IPS-NIHi7 (cell line): ENCODE results near the gene TCERG1L.
"Not testable (repeated sequence)": the region's sequence is repeated elsewhere in the genome, so short reads cannot be mapped to it uniquely, and the experiment has no call there.

Experiments used
- DNase-seq: peaks from one replicate; pipeline ENCODE4 v3.0.0; 2012; ENCODE audit warnings: mixed read lengths; ENCODE audit errors: extremely low spot score

TCERG1L gene

DNA sequence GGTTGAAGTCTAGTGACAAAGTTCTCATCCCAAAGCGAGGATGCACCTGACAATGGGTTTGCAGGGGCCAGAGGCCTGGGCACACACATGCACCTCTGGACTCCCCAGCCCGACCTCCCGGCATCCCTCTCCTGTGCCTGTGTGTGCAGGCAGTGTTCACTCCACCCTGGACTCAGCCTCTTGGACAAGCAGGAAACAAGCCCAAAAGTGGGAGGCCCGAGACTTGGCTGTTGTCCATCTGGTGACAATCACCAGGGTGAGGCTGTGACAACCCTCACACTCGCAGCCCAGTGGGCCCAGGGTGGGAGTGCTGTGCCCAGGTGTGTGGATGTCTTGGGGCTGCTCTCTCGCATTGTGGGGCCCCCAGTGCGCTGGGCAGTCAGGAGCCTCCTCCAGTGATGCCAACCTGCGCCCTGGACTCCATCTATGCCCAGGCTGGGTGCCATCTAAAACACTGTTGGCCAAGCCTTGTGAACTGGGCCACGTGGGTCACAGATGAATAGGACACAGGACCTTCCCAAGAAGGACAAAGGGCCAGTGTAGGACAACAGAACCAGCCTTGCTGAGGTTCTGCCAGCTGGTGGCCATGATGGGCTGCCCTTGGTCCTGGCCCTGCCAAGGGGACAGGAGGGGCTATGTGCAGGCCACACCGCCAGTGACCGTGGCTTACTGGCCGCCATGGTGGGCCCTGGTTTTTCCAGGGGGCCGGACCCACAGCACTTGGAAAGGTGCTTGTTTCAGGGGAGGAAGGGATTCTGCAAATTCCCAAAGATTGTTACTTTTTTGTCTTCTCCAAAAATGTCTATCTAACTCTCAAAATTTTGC lies 144.3 kb downstream of the TCERG1L start:
- no peak for DNase-seq

DNA sequence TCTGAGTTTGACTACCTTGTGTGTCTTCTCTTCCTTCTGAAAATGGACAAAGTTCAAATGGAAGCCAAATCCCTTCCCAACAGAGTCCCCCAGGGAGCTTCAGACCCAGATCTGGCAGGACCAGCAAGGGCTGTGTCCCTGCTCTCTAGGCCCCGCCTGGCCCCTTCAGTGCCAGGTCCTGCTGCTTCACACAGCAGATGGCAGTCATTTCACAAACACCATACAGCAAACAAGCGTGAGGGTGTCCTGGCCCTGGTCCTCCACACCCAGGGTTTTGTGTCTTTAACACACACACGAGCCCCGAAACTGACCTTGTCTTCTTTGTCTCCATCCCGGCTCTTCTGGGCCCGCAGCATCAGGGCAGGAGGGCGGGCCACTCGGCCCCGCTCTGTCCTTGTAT lies 145.0 kb downstream of the TCERG1L start:
- DNase-seq = no peak

DNA sequence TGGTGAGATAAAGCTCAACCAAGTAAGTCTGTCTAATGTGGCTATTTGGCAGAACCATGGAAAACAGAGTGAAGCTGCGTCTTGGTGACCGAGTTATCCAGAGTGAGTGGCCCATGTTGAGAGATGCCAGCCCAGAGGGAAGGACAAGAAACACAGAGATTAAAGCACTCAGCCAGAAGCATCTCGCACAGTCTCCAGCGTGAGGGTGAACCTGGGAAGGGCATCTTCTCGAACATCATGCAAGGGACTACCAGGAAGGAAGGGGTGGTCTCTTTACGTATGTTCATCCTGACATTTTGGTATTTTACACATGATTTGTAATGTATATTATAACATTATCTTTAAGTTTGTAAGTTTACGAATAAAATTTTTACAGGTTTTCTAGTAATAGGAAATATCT lies 146.4 kb downstream of the TCERG1L start:
- DNase-seq = no peak

DNA sequence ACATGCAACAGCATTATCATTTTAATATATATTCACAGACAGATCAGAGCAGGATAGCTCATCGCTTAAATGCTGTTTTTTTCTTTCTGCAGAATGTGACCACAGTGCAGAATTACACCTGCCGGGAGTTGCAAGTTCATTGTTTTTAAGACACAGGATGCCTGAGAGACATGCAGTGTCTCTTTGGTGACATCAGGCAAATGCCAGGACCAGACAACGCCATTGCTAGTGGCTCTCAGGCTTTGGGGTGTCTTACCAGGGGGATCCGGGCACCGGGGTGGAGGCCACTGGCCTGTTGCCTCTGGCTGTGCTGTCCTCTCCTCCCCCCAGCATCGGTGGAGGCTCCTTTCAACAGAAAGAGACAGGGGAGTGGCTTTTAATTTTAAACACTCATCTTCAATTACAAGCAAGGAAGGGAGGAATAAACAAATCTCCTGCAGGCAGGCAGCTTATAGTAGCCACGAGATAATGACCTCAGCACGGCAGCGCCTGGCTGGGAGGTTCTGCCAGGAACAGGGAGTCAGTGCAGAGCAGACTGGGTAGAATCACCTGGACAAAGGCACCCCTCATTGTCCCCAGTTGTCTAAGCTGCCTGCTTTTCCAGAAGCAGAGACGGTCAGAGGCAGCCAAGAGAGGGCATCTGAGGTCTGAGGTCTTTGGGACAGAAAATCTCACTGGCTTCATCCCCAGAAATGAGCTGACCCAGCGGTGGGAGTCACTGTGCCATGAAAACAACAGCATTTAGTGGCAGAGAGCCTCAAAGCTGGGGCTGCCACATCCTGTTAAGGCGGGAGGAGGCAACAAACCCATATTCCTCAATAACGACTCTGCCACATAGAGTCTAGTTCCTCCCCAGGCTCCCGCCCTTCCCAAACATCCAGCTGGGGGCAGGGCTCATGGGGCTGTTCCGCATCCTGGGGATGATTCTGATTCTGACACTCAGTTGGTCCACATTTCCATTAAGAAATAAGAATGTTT lies 148.4 kb downstream of the TCERG1L start:
- DNase-seq = no peak

DNA sequence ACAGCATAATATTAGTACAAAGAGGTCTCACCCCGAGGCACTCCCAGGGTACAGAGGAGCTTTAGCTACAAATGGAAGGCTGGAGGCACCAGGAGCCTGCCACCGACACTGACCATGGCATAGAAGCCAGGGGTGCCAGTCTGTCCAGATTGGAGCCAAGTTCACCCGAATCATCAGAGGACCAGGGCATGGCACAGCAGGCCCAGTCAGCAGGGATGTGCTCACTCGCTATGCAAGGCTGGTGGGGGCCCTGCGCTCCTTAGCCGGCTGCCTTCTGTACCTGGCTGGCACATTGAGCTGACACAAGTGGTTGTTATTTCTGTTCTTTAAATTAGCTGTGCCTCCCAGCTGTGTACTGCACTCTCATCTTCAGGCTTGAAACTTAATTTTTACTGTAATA lies 149.3 kb downstream of the TCERG1L start:
- DNase-seq = no peak

DNA sequence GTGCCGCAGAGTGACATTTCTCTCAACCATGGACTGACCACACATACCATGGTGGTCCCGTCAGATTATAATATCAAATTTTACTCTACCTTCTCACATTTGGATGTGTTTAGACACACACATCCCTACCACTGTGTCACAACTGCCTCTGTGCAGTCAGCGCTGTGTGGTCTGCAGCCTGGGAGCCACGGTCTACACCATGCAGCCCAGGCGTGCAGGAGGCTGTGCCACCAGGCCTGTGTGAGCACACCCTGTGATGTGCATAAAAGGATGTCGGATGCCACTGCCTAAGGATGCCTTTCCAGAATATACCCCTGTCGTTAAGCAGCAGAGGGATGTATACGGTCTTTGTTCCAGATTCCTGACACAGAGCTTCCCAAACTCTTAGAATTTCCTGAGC lies 150.4 kb downstream of the TCERG1L start:
- no peak for DNase-seq

DNA sequence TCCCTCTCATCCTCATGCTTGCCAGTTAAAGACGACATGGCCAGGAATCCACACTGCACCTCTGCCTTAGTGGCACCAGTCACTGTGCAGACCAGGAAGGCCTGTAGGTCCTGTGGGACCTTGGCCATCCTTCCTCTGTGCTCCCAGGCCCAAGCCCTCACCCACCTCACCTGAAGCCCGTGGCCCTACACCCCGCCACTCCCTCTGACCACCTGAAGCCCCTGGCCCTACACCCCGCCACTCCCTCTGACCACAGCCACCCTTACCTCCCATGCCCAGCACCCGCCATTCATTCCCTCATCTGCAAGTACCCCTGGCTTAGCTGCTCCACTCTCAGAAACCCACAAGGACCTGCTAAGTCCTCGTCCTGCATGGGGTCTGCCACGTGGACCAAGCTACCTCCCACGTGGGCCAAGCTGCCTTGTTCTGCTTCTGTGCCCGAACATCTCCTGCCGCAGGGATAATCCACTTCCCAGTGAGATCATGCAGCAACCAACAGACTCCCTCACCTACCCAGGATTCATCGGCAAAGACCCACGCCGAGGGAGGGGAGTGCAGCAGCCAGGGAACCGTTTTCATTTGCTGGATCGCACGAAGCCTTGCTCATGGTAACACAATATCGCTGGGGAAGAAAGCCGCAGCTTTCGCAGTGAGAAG lies 151.2 kb downstream of the TCERG1L start:
- no peak for DNase-seq

- no peak for DNase-seq
These were observed 151.8 kb downstream of the TCERG1L start for GRCh38 chr10:131159771-131160170.

DNA sequence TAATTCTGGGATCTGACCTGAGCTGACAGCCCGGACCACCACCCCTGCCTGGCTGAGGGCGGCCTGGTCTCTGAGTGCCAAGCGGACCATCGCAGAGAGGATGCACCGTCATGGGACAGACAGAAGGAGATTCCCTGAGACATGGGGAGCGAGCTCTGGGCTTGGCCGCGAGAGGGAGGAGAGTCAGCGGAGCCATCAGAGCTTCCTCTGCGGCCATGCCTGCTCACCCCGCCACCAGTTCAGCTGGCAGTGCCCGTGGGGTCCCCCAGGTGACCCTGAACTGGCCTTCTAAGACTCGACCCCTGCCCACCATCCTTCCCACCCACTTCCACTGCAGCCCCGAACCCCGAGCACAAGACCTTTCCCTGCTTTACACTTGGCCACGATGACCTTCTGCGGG lies 152.8 kb downstream of the TCERG1L start:
- no peak for DNase-seq

- DNase-seq = no peak
These were observed 153.6 kb downstream of the TCERG1L start for GRCh38 chr10:131157899-131158298.

GRCh38 chr10:131155876-131156230 lies 155.7 kb downstream of the TCERG1L start:
- no peak for DNase-seq

- DNase-seq = no peak
These were observed 156.2 kb downstream of the TCERG1L start for GRCh38 chr10:131155218-131155875.

GRCh38 chr10:131154306-131155025 lies 157.1 kb downstream of the TCERG1L start:
- DNase-seq = no peak

- not testable (repeated sequence) for DNase-seq
These were observed 159.1 kb downstream of the TCERG1L start for GRCh38 chr10:131152456-131152855.

DNA sequence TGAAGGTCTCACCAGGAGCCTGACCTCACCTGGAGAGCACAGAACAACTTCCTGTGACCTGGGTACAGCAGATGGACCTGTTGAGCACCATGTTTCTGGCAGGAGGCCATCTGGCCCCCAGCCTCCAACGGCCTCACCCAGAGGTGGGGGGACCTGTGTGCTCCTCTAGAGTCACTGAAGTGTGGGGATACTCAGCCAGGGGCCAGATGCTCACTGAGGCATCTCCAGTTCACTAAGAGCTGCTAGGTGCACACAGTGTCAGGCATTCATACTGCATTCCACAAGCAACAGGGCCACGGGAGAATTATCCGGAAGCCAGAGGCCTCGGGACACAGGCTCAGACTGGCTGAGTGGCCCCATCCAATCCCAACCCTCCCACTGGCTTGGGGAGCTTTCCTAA lies 161.4 kb downstream of the TCERG1L start:
- no peak for DNase-seq

DNA sequence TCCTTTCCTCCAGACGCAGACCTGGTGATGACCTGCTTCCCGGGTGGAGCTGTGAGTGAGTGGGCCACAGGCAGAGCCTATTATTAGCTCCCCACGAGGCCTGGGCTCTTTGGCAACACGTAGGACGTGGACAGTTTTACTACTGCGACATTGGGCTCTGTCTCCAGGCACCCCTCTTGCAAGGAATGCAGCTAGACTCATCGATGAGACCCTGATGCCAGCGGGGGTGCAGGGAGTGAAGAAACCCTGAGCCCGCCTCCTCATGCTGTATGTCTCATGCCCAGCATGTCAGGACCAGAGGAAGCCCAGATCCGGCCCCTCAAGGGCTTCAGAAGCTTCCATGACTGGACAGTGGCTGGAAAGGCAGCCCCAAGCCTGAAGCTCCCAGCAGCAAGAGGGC lies 161.9 kb downstream of the TCERG1L start:
- no peak for DNase-seq

DNA sequence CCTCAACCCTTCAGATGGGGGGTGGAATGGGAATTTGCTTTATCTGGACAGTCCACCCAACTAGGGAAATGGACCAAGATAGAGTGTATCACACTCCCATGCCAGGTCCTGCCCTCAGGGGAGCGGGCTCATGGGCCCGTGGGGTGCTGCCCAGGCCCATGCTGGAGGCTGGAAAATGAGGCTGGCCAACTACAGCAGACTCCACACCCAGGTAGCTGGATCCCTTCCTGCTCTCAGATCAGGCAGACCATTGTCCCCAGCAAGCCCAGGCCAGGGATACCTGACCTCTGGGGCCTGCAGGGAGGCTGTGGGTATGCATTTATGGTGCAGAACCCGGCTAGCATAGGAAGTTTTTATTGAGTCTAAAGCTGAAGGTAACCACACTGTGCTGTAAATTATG lies 162.4 kb downstream of the TCERG1L start:
- DNase-seq = no peak

DNA sequence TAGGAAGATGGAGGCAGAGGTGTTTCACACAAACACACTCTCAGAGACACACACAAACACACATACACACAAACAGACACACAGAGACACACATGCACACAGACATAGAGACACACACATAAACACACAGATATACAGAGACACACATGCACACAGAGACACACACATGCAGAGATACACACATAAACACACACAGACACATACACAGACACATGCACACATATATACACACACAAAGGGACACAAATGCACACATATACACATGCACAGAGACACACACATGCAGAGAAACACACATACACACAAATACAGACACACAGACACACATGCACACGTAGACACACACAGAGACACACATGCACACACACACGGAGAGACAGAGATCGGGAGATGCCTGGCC lies 163.3 kb downstream of the TCERG1L start:
- no peak for DNase-seq

DNA sequence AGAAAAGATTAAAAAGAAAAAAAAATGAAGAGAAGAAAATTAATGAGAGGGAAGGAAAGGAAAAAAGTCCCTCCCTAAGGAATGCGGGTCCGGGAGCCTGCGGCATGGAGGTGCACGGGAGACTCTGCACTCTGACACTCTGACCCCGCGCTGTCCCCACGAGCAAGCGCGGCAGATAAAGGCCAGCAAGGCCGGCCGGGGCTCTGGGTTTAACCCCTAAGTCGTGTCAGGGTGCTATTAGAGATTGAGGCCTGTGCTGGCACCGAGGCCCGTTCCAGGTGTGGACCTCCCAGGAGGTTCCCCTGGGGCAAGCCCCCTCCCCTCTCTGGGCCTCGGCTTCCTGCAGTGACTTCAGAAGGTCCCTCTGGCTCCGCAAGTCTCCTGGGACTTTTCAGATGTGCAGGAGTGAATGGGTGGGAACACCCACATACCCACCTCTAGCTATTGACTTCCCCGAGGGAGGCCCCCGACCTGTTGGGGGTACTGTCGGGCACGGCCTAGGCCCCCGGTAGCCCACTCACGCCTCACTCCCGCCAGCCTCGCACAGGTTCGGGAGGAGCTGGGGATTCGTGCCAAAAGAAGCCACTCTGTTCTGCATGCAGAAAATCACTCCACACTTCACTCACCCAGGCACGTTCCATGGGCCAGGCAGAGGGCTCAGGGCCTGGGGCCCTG lies 164.1 kb downstream of the TCERG1L start:
- DNase-seq = no peak

DNA sequence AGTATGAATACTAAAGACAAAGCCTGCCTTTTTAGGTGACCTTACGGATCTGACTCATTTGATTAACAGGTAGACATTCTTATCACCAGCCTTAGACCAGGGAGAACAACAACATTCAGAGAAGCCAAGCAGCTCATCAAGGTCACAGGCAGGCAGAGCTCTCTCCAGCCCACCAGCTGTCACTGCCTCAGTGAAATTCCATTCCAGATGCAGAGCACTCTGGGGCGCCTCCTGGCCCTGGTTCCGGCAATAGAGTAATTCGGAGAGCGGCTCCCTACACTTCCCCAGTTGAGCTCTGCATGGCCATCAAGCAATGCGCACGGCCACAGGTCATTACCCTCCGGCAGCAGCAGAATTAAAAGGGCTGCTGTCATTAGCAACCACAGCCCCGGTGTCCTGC lies 164.7 kb downstream of the TCERG1L start:
- DNase-seq = no peak

DNA sequence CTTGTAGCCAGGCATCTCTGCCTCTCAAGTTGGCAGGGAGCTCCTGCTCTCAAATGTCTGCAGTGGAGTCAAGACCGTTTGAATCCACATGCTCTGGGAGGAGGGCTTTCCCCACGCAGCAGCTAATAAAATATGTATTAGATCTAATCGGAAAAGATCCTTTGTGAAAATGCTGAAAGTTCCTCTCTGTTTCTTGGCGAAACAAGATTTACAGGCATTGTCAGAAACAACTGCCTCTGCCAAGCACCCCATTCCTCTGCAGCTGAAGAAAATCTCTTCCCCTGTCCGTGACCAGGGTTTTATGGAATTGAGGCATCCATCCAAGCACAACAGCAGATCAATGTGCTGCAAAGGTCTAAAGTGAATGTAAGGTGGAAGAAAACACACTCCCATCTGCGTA lies 165.8 kb downstream of the TCERG1L start:
- no peak for DNase-seq
